Choroid plexus epithelial cell (primary cell): ENCODE results near the gene LRWD1.

Source experiments
- DNase-seq: peaks from one replicate; pipeline ENCODE4 v3.0.0-alpha.2; 2010; ENCODE audit warnings: low read depth
- H3K4me3 ChIP-seq: 2 replicates; pipeline ENCODE4 v1.5.1; 2011; ENCODE audit warnings: low read depth, mild to moderate bottlenecking, control low read depth, low read length, moderate library complexity
- TF ChIP-seq, protein P1 (sequence below): conservative IDR thresholded peaks from 2 replicates; pipeline ENCODE4 v1.5.1; 2011; ENCODE audit warnings: low read depth, mild to moderate bottlenecking, control low read depth, inconsistent platforms, low read length, moderate library complexity

LRWD1 gene

DNA sequence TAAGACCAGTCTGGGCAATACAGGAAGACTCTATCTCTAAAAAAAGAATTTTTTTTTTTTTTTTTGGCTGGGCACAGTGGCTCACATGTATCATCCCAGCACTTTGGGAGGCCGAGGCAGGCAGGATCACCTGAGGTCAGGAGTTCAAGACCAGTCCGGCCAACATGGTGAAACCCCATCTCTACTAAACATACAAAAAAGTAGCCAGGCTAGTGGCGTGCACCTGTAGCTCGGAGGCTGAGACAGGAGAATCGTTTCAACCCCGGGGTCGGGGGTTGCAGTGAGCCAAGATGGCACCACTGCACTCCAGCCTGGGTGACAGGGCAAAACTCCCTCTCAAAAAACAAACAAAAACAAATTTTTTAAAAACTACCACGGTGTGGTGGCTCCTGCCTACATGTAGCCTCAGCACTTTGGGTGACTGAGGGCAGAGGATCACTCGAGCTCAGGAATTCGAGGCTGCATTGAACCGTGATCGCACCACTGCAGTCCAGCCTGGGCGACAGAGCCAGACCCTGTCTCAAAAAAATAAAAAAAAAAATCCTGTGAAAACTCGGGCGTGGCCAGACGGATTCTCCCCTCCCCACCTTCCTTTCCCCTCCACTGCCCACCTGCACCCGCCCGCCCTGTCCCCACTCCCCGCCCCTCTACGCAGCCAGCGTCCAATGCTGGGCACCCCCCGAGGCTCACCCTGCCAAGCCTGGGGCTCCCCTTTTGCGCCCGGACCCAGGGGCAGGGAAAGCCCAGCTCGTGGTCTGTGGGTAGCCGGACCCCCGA lies 32.2 kb upstream of the LRWD1 start:
- no peak for DNase-seq
- H3K4me3 ChIP-seq = peak overlapping the region; percentile 83
- TF ChIP-seq, protein P1, sequence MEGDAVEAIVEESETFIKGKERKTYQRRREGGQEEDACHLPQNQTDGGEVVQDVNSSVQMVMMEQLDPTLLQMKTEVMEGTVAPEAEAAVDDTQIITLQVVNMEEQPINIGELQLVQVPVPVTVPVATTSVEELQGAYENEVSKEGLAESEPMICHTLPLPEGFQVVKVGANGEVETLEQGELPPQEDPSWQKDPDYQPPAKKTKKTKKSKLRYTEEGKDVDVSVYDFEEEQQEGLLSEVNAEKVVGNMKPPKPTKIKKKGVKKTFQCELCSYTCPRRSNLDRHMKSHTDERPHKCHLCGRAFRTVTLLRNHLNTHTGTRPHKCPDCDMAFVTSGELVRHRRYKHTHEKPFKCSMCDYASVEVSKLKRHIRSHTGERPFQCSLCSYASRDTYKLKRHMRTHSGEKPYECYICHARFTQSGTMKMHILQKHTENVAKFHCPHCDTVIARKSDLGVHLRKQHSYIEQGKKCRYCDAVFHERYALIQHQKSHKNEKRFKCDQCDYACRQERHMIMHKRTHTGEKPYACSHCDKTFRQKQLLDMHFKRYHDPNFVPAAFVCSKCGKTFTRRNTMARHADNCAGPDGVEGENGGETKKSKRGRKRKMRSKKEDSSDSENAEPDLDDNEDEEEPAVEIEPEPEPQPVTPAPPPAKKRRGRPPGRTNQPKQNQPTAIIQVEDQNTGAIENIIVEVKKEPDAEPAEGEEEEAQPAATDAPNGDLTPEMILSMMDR = no peak

GRCh38 chr7:102433219-102434038 lies 31.4 kb upstream of the LRWD1 start, which contains the start of gene ORAI2:
TSS of gene ORAI2 (plus strand) at chr7:102433575. CDS start at chr7:102438957, 5,382 bp downstream.
- TF ChIP-seq, protein P1 = no peak

GRCh38 chr7:102434039-102434486 lies 30.7 kb upstream of the LRWD1 start:
- DNase-seq = peak; percentile 62
- peak overlapping the region; percentile 83 for H3K4me3 ChIP-seq
- TF ChIP-seq, protein P1 = no peak

More at GRCh38 chr7:102433219-102434038, 31.4 kb upstream of the LRWD1 start, which contains the start of gene ORAI2:
- DNase-seq = peak; percentile 64
- peak within 1 kb of the TSS; percentile 83 for H3K4me3 ChIP-seq

GRCh38 chr7:102436118-102436517 lies 28.7 kb upstream of the LRWD1 start:
- TF ChIP-seq, protein P1 = no peak
- no peak overlapping the region for H3K4me3 ChIP-seq

DNA sequence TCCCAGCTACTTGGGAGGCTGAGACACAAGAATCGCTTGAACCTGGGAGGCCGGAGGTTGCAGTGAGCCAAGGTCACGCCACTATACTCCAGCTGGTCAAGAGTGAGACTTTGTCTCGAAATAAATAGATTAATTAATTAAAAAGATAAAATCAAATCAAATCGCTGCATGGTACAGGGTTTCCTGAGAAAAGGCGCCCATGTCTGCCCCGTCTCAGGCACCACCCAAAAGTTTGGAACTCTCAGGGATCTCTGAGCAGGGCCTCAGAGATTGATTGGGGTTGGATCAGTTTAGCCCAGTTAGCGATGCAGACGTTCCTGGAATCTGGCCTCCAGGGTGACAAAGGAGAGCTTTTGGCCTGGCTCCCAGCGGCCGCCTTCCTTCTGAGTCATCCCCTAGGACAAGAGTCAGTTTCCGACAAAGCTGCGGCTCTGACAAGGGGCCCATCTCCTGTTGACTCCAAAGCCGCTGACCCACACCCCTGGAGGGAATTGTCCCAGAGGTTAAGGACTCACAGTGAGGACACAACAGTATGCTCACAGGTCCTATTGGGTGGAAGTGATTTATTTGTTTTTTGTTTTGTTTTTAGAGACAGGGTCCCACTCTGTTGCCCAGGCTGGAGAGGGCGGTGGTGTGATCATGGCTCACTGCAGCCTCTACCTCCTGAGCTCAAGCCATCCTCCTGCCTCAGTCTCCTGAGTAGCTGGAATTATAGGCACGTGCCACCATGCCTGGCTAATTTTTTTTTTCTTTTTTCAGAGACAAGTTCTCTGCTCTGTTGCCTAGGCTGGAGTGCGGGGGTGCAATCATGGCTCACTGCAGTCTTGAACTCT lies 24.6 kb upstream of the LRWD1 start:
- TF ChIP-seq, protein P1 = no peak
- no peak overlapping the region for H3K4me3 ChIP-seq
- peak; percentile 70 for DNase-seq

More at GRCh38 chr7:102436118-102436517, 28.7 kb upstream of the LRWD1 start:
- no peak for DNase-seq

- no peak overlapping the region for H3K4me3 ChIP-seq
- TF ChIP-seq, protein P1 = no peak
- no peak for DNase-seq
Measured at GRCh38 chr7:102444961-102445673, 19.7 kb upstream of the LRWD1 start.
